Panc1 (cell line): Measurements from ENCODE around the gene TTLL7. TPM values are rescaled to one million over a fixed set of nuclear protein-coding genes. Genes with fewer than 3 reads are reported as not detected.

Experiments used
- ATAC-seq: fragments of 200-7000 bp; cut with Tn5 transposase; 2 replicates; pipeline ENCODE4 v1.9.1; 2020; ENCODE audit warnings: mild to moderate bottlenecking, moderate library complexity
- BruUV-seq: library from RNA; stranded (reverse); fragments of 400-500 nt; replicated peaks from 2 replicates; lab custom pipeline; 2021; lab: Mats Ljungman, UMichigan
- CTCF ChIA-PET: fragments of 300-600 bp; sonication (Branson Sonifier 250); formaldehyde crosslinking; loops from one replicate; lab custom pipeline; 2022; ENCODE audit warnings: antibody characterized with exemption; lab: Charles Lee
- POLR2A ChIA-PET: fragments of 300-600 bp; sonication (Branson Sonifier 250); formaldehyde crosslinking; loops from one replicate; lab custom pipeline; 2022; ENCODE audit warnings: antibody characterized with exemption; lab: Charles Lee
- DNase-seq: peaks from one replicate; pipeline ENCODE4 v3.0.0-alpha.2; 2010; ENCODE audit warnings: low read depth, low spot score
- H3K27ac ChIP-seq: 2 replicates; pipeline ENCODE4 v1.5.1; 2011; ENCODE audit warnings: mild to moderate bottlenecking, low read length, inconsistent platforms
- H3K27me3 ChIP-seq: fragments of 200-500 bp; sonication (Bioruptor generic); 2 replicates; pipeline ENCODE4 v1.6.0; 2014; ENCODE audit warnings: low read length, inconsistent platforms; ENCODE audit not compliant: control insufficient read depth, insufficient read depth
- H3K36me3 ChIP-seq: fragments of 200-500 bp; sonication (Bioruptor generic); 2 replicates; pipeline ENCODE4 v1.5.1; 2014; ENCODE audit warnings: inconsistent platforms, mild to moderate bottlenecking, low read length, moderate library complexity; ENCODE audit not compliant: control insufficient read depth, insufficient read depth
- H3K4me1 ChIP-seq: 2 replicates; pipeline ENCODE4 v1.5.1; 2011; ENCODE audit warnings: inconsistent platforms, mild to moderate bottlenecking, low read length, moderate library complexity; ENCODE audit not compliant: control insufficient read depth, insufficient read depth
- H3K4me3 ChIP-seq, 2 experiments: 2 replicates each; pipeline ENCODE4 v1.5.1; 2011 to 2012; ENCODE audit warnings: low read depth in 2 of 2, low read length in 2 of 2, mild to moderate bottlenecking in 2 of 2, inconsistent platforms in 1 of 2, moderate library complexity in 1 of 2
- H3K9me3 ChIP-seq: fragments of 200-500 bp; sonication (Bioruptor generic); 2 replicates; pipeline ENCODE4 v1.5.1; 2014; ENCODE audit warnings: low read depth, mild to moderate bottlenecking, inconsistent platforms, low read length, moderate library complexity; ENCODE audit not compliant: control insufficient read depth, insufficient read depth
- CTCF ChIP-seq: fragments of 450-650 bp; IDR thresholded peaks from 2 replicates; pipeline ENCODE4 v1.5.1; 2017; ENCODE audit warnings: mild to moderate bottlenecking
- POLR2AphosphoS5 ChIP-seq: IDR thresholded peaks from 2 replicates; pipeline ENCODE4 v1.6.1; 2012; ENCODE audit warnings: mild to moderate bottlenecking, low read depth, low read length, moderate library complexity
- REST ChIP-seq, 2 experiments: IDR thresholded peaks; 2 replicates each; pipeline ENCODE4 v1.6.1; 2011 to 2012; ENCODE audit warnings: low read depth in 2 of 2, control low read depth in 1 of 2, low read length in 1 of 2, mild to moderate bottlenecking in 1 of 2, moderate library complexity in 1 of 2; ENCODE audit not compliant: insufficient read depth in 1 of 2
- SIN3A ChIP-seq: IDR thresholded peaks from 2 replicates; pipeline ENCODE4 v1.6.1; 2012; ENCODE audit warnings: low read depth, mild to moderate bottlenecking, low read length, moderate library complexity, borderline replicate concordance; ENCODE audit not compliant: insufficient read depth
- TCF7L2 ChIP-seq: IDR thresholded peaks from 2 replicates; pipeline ENCODE4 v1.6.1; 2011; ENCODE audit warnings: mild to moderate bottlenecking, low read depth, low read length, inconsistent platforms
- in situ Hi-C: cut with HindIII; loops from 2 replicates; pipeline ENCODE4 v1.10.0; 2016; ENCODE audit warnings: low sequenced_read_pairs, low pct_unique_long_range_greater_than_20kb
- intact Hi-C: fragments of 100-400 bp; cut with micrococcal nuclease; formaldehyde crosslinking; loops from one replicate; pipeline ENCODE4 v1.10.0; 2022; ENCODE audit not compliant: unreplicated experiment
- total RNA-seq: library from RNA; stranded (reverse); gene quantifications from one replicate; pipeline ENCODE4 v1.2.1, GENCODE V29; 2021; ENCODE audit not compliant: unreplicated experiment

The TTLL7 gene
- total RNA-seq, 1 experiment from 2014 or later: 31.4 TPM

GRCh38 chr1:83897516-83897915, 101.4 kb downstream of the TTLL7 start:
- Histone ChIP-seq H3K9me3 (no peaks in the 10 kb centered on the region), H3K4me1 (no peaks in the 10 kb centered on the region), H3K27me3 (no peaks in the 10 kb centered on the region), H3K36me3 (no peaks in the 10 kb centered on the region), H3K27ac (no peak overlapping the region), H3K4me3 (no peak overlapping the region)
- POLR2A ChIA-PET: interaction anchor here (0.6 kb wide), 1 partner anchor 57 kb away, joined by 6 read pairs; no protein-coding TSS in a partner anchor
- no TSS peak for BruUV-seq
- in situ Hi-C loops: no loop called here
- CTCF ChIA-PET: interaction anchor here (0.6 kb wide), 1 partner anchor 179 kb away, joined by 3 read pairs; no protein-coding TSS in a partner anchor
- TF ChIP-seq REST (IDR thresholded peaks at IDR 0.05; ENCODE audit: insufficient read depth in 1 of 2, low read depth in 2 of 2, low read length in 1 of 2) (no peak), SIN3A (no peak), CTCF (no peak), POLR2AphosphoS5 (no peak), TCF7L2 (no peak)
- ATAC-seq (no peak), DNase-seq (no peak)
- intact Hi-C loops: no loop called here

GRCh38 chr1:83896299-83896698, 102.6 kb downstream of the TTLL7 start:
- no TSS peak for BruUV-seq
- no peaks in the 10 kb centered on the region for H3K36me3 ChIP-seq
- no peak for TF ChIP-seq POLR2AphosphoS5
- TF ChIP-seq CTCF: no peak
- no peak for TF ChIP-seq SIN3A
- no peak for TF ChIP-seq TCF7L2
- TF ChIP-seq REST (IDR thresholded peaks at IDR 0.05; ENCODE audit: insufficient read depth in 1 of 2, low read depth in 2 of 2, low read length in 1 of 2): no peak
- no peaks in the 10 kb centered on the region for H3K9me3 ChIP-seq
- no peak for ATAC-seq
- POLR2A ChIA-PET: interaction anchor here (0.6 kb wide), 1 partner anchor 17 kb away, joined by 3 read pairs; no protein-coding TSS in a partner anchor
- in situ Hi-C loops: no loop called here
- H3K4me1 ChIP-seq: no peaks in the 10 kb centered on the region
- H3K27me3 ChIP-seq: no peaks in the 10 kb centered on the region
- no peak overlapping the region for H3K27ac ChIP-seq
- intact Hi-C loops: no loop called here
- CTCF ChIA-PET: no interaction called here
- H3K4me3 ChIP-seq: no peak overlapping the region
- DNase-seq: no peak
